Measurements from ENCODE around the gene KRT34.

DNA sequence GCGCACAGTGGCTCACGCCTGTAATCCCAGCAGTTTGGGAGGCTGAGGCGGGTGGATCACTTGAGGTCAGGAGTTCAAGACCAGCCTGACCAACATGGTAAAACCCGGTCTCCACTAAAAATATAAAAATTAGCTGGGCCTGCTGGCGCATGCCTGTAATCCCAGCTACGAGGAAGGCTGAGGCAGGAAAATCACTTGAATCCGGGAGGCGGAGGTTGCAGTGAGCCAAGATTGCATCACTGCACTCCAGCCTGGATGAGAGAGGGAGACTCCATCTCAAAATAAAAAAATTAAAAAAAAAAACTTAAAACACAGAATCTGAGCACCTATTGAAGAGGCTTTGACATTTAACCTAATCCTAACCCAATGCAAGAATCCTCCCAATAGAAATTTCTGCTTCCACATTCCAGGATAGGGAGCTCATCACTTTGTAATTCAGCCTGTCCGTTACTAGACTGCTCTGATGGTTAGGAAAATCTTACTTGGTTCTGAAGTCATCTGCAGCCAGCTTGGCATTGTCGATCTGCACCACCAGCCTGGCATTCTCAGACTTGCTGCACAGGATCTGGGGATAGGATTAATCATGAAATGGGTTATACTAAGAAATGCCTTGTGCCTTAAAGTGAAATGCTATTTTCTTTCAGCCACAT is 14.6 kb downstream of the KRT34 start:
- no peak for TF ChIP-seq EZH2 (IDR thresholded peaks at IDR 0.05)
- TF ChIP-seq, protein P1, sequence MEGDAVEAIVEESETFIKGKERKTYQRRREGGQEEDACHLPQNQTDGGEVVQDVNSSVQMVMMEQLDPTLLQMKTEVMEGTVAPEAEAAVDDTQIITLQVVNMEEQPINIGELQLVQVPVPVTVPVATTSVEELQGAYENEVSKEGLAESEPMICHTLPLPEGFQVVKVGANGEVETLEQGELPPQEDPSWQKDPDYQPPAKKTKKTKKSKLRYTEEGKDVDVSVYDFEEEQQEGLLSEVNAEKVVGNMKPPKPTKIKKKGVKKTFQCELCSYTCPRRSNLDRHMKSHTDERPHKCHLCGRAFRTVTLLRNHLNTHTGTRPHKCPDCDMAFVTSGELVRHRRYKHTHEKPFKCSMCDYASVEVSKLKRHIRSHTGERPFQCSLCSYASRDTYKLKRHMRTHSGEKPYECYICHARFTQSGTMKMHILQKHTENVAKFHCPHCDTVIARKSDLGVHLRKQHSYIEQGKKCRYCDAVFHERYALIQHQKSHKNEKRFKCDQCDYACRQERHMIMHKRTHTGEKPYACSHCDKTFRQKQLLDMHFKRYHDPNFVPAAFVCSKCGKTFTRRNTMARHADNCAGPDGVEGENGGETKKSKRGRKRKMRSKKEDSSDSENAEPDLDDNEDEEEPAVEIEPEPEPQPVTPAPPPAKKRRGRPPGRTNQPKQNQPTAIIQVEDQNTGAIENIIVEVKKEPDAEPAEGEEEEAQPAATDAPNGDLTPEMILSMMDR (IDR thresholded peaks at IDR 0.05): no peak
- TF ChIP-seq EZH2phosphoT487 (IDR thresholded peaks at IDR 0.05): no peak

Data from neural progenitor cell (in vitro differentiated cells).